Heart left ventricle (tissue), 13 donors: ENCODE data around the gene GHSR.

Experiments used
- CTCF ChIP-seq, 12 donors: fragments of 200-600 bp; sonication (generic) in 4 of 12; IDR thresholded peaks; one replicate each; pipeline versions ENCODE4 v1.5.0 to v1.8.0; 2018 to 2022; ENCODE audit warnings: antibody characterized with exemption in 12 of 12, mild to moderate bottlenecking in 5 of 12
- POLR2A ChIP-seq, 2 donors: fragments of 450-650 bp; IDR thresholded peaks; one replicate each; pipeline ENCODE4 v1.6.1; 2017; ENCODE audit warnings: antibody characterized with exemption in 2 of 2, mild to moderate bottlenecking in 2 of 2, moderate library complexity in 2 of 2
- donor health status: ischemic (EF 13 %, LVEDD 7.1; RV severe dilation, severe dysfunction).
- donor health status: DM: no; HTN: yes; CAD: no.
- donor health status: DM: no; HTN: no; CAD: no.
- donor health status: ischemic (EF 25% LVEDD 6.9; RV normal size, moderate dysfunction).
- donor health status: ischemic (EF 25% LVEDD 5.7; RV mildly dilated, moderate dysfunction).
- donor health status: ischemic (EF 35%, LVEDD 5.7; RV mildly dilated, moderate dysfunction).
- donor health status: nonischemic (EF 11% LVEDD 7.7; RV severe dilation, severe dysfunction).
- donor health status: DM: yes; HTN: yes; CAD: no.
- donor health status: PGD.
- donor health status: ischemic (EF 29% LVEDD 5.4; RV normal size, mild dysfunction).
- donor health status: nonischemic (EF 23%, LVEDD 6.1; RV moderate dilation, normal function).

GRCh38 chr3:172454180-172454579, 5.9 kb upstream of the GHSR start:
- no peak for TF ChIP-seq POLR2A (IDR thresholded peaks at IDR 0.05)
- no peak for TF ChIP-seq CTCF (IDR thresholded peaks at IDR 0.05)
